HG03521 (cell line): Measurements from ENCODE around the gene PKNOX2.
A peak's percentile ranks its signal among the peaks of the same experiment; 100 is the strongest.

ENCODE experiments used
- ATAC-seq: cut with Tn5 transposase; IDR thresholded peaks from one replicate; pipeline ENCODE4 v1.9.1; 2021; ENCODE audit warnings: mild to moderate bottlenecking, moderate library complexity; ENCODE audit not compliant: unreplicated experiment

PKNOX2 gene, protein sequence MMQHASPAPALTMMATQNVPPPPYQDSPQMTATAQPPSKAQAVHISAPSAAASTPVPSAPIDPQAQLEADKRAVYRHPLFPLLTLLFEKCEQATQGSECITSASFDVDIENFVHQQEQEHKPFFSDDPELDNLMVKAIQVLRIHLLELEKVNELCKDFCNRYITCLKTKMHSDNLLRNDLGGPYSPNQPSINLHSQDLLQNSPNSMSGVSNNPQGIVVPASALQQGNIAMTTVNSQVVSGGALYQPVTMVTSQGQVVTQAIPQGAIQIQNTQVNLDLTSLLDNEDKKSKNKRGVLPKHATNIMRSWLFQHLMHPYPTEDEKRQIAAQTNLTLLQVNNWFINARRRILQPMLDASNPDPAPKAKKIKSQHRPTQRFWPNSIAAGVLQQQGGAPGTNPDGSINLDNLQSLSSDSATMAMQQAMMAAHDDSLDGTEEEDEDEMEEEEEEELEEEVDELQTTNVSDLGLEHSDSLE

DNA sequence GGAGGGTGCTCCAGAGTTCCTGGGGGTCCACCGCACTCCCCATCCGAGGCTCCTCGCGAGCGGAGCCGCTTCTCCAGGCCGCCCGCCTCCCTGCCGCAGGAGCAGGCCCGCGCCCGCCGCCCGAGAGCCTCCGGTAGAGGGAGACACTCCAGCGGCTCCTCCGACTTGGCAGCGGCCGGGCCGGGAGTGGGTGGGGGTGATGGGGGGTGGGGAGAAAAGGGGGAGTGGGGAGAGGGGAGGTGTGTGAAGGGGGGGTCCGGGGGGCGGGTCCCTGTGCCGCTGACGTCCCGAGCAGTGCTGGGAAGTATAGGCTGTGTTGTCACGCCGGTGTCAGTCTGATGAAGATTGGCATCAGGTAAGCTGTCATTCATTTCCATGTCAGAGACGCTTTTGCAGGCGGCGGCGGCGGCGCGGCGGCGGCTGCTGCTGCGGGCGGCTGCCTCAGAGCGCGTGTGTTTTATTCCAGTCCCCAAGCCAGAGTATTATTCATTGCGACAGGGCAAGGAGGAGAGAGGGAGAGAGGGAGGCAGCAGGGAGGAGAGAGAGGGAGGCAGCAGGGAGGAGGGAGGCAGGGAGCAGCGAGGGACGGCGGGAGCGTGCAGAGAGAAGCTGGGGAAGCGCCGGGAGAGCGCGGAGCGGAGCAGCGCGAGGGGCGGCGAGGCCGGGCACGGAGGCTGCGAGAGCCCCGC, at the start of gene PKNOX2:
PKNOX2 (plus strand) TSS at position 330 of the 689 bp plus-strand sequence. CDS start 186,555 bp downstream, outside the sequence.
- ATAC-seq = peak; percentile 38

DNA sequence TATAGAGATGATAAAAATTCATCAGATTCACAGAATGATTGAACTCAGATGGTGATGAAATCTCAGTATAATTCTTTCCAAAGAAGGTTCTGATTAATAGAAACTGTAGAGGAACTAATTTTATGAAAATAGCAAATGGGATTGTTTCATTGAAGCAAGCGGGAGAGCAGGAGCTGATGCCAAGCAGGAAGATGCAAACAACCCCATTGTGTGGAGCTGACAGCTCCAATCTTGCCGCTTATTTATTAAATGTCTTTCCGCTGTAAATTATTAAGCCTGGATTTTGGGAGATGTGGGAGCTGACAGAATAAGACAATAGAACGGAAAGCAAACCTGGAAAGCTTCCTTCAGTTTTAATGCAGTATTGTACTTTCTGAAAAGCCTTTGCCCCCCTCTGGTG, 47.1 kb upstream of the PKNOX2 start:
- ATAC-seq = no peak

DNA sequence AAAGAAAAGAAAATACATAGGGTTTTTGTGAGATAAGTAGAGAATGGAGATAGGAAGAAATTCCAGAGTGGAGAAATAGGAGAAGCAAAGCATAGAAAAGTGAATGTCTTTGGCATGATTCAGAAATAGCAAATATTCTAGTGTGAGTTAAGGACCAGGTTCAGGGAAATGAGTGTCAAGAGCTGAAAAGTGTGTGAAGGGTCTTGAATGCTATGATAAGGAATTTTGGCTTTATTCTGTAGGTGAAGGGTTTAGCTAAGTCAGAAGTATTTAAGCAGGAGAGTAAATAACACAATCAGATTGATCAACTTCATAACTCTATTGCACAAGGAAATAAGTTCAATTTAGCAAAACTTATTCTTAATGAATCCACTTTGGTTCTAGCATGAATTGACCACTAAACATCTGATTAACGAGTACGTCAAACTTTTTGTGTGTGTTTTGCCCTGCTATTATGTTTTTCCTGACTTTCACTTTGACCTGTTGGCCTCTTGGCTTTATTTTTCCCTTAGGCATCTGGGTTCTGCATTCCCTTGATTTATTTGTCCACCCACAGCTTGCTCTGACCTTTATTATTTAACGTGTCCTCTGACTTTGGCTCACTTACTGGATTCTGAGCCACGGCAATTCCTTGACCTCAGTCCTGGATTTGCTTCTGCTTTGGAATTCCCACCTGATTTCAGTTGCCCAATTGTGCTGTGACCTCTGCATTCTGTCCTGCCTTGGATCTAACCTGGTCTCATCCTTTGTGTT, 41.2 kb upstream of the PKNOX2 start:
- ATAC-seq = no peak

DNA sequence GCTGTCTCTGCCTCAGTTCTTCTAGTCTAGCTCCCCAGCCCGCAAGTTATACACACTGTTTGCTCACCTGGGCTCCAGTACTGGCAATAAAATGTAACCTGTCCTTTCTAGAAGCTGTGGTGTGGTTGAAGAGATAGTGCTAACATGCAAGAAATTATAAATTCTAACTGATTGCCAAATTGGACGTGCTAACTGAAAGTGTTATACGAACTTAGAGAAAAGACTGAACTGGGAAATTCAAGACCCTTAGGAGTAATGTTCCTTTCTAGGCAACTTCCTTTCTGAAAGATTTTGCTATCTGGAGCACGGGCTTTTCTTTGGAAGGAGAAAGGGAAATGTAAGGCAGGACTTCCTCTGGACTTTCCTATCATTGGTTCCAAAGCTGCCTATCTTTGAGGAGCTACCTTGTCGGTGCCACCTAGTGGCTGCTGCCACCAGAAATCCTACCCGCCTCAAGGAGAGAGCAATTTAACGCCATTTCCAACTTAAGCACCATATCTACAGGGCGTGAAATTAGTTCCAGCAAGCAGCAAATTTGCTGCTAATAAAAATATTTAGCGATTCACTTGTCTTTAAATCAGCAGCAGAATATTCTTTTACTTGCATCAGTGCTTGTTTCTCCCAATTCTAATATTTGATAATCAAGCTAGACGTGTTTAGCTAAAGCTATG, 40.5 kb upstream of the PKNOX2 start:
- ATAC-seq = peak; percentile 90

DNA sequence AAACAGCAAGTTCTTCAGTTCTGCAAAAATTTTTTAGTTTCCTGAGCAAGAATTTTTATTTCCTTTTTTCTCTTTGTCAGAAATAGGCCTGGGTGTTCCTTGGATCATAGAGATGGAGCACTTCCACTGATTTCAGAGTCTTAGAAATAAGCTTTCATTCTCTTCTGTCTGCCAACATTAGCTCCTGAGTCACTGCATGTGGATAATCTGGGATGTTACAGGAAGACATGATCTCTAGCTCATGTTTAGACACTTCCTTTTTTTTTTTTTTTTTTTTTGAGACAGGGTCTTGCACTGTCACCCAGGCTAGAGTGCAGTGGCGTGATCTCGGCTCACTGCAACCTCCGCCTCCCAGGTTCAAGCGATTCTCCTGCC, 39.9 kb upstream of the PKNOX2 start:
- ATAC-seq = no peak

DNA sequence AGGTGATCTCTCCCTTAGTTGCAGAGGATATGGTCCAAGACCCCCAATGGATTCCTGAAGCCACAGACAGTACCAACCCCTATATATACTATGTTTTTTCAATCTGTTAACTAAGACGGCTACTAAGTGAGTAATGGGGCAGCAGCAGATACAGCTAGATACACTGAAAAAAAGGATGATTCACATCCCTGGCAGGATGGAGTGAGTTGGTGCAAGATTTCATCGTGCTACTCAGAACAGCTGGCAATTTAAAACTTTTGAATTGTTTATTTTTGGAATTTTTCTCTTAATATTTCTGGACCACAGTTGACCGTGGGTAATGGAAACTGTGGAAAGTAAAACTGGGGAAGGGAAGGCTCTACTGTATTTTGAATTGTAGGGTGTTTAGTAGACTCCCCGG, 36.1 kb upstream of the PKNOX2 start:
- no peak for ATAC-seq

DNA sequence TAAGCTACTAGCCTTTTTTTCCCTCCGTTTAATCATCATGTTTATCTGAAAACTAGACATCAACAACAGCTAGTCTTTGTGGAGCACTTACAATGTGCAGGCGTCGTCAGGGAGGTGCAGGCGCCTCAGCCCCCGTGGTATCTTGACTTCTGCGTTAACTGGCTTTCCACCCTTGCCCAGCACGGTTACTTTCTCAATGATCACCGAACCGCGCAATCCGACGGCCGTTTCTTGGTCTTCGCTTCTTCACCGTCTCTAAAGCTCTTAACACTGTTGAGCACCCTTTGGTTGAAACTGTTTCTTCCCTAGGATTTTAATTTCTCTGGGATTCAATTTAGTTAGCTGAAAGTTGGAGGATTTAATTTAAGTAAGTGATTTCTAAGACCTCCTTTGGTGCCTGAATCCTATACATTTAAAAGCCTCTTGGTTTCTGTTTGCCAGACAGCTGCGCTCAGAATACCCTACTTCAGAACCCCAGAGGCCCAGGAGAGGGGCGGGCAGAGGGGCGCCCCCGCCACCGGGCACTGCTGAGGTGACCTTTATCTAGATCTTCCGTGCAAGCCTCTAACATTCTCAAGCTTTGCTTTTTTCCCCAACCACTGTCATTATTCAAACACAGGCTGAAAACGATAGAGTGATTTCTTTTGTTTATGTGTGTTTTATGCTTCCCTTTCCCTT, 35.1 kb upstream of the PKNOX2 start:
- no peak for ATAC-seq

DNA sequence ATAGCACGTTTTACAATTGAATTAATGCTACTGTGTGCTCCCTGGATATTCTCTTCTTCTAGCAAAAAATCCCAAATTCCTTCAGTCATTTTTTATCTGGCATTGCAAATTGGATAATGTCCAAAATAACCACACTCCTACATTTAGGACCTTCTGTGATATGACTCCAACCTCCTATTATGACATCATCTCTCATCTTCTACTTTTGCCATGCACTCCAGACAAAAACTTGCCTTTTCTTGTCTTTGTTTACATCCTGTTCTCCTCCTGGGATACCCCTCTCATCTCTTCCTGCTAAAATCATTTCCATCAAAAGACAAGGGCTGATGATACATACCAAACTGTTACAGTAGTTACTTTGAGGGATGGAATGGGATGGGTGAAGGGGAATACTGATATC, 32.5 kb upstream of the PKNOX2 start:
- ATAC-seq = no peak

DNA sequence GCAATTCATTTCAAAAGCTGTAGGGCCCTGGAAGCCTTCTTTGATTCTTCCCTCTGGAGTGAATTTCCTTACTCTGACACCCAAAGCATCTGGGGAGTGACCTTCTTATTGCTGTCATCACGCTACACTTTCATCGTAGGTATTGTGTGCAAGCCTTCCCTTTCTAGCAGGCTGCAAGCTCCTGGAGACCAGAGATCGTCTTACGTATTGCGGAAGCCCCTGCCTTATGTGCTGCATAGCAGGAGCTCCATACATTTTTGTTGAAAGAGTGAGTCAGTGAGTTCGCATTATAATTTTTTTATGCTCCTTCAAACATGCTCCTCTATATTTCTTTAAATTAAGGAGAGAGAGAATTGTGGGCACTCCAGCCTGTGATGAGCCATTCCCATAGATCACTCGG, 32.0 kb upstream of the PKNOX2 start:
- no peak for ATAC-seq

DNA sequence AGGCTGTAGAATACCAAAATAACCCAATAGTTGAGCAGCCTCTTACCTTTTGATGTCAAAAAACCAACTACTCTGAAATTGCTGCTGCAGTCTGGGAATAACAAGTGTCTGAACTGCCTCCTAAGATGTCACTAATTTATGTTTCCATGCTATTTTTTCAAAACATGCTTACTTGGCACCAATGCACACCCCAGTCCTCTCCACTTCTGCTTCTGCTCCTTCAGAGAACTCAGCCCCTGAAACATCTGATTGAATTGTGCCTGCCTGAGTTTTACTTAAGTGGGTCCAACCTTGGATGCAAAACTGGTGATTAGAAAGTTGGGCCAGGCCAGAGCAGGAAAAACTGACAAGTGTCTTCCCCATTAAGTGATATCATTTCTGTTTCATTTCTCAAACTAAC, 28.6 kb upstream of the PKNOX2 start:
- no peak for ATAC-seq

DNA sequence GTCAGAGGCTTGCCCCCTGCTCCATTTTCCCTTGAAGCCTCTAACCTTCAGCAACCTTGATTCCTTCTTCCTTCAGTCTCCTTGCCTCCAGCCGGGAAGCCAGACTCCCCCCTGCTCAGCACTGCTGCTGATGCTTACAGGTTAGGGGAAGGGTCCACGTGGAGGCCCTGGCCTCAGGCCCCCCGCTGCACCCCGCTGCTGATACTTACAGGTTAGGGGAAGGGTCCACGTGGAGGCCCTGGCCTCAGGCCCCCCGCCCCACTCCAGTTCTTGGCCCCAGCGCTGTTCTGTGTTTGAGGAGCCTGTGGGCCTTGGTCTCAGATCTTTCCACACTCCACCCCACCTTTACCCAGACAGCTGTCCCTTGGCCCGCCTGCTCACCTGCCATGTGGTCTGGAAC, 25.6 kb upstream of the PKNOX2 start:
- ATAC-seq = no peak

DNA sequence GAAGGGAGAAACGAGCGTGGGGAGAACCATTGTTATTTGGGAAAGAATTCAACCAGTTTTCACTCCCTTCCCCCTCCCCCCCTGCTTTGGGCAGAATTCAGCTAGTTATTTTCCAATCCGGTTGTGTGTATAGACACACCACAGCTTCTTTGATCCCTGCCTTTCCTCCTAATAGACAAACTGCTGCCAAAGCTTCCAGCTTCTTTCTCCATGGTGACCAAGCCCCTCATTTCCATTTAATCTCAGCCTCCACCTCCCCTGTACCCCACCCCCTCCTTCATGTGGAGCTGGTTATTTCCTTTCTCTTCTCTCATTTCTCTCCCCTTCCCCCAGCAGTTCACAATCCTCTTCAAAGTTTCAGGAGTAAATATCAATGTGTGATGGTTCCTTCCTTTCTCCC, 24.8 kb upstream of the PKNOX2 start:
- no peak for ATAC-seq

DNA sequence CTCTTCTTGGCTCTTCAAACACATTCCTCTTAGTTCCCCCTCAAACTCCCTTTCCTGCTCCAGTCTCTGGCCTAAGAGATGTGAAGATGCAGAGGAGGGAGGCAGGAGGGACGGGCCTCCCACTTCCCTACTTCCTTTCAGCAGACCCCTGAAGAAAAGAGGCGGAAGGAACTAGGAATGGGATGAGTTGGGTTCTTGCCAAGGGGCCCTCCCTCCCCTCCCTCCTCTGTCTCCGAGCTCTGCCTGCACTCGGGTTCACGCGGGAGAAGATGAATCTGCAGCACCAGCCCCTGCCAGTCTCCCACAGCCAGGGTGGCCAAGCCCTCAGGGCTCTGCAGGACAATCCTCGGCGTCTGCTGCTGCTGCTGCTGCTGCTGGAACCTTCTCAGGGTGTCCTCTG, 24.3 kb upstream of the PKNOX2 start:
- no peak for ATAC-seq

DNA sequence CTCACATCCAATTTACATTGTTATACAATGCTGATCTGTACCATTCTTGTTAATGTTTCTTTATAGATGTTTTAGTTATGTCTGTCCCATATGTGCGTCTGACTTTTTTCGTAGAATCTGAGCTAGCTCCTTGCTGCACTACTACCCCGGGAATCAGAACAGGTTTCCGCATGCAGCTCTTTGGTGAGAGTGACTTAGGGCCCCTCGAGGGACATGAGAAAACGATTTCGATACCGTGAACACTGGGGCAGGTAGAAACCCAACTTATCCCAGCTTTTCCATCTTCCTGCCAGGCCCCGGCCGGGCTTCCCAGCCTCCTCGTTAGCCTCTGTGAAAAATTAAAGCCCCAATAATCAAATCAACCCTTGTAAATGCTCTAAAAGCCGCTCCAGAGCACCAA, 23.4 kb upstream of the PKNOX2 start:
- ATAC-seq = no peak

DNA sequence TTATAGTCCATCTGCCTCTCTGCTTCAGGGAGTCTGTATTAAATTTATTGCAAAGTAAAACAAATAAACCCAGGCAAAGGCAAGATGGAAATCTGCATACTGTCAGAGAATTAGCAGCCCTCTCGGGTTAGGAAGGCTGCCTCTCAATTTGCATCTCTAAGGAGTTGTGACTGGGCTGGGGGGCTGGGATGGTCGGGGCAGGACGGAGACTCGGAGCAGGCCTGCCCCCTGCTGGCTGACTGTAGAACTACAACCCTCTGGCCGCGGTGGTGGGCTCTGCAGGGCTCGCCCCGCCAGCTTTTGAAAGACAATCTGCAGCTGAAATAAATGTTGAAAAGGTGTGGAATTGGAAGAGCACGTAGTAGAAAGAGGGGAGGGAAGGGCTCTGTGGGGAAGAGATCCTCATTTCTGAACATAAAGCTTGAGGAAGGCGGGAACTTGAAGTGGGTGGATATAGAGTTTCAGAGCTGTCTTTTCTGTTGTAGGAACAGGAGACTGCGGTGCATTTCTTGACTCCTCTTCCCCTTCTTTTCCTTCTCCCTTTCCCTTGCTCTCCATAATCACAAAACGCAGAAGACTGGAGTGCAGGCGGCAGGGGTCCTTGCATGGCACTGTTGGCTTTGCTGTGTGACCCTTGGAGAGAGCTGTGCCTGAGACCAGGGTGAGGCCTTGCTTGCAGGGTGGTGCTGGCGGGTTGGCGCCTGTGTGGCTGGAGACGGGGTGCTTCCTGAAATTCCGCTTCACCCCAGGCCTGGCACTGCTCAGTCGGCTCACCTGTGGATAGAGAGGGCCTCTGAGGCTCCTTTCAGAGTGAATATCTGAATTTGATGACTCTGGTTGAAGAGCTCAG, 22.6 kb upstream of the PKNOX2 start:
- ATAC-seq = peak; percentile 78

DNA sequence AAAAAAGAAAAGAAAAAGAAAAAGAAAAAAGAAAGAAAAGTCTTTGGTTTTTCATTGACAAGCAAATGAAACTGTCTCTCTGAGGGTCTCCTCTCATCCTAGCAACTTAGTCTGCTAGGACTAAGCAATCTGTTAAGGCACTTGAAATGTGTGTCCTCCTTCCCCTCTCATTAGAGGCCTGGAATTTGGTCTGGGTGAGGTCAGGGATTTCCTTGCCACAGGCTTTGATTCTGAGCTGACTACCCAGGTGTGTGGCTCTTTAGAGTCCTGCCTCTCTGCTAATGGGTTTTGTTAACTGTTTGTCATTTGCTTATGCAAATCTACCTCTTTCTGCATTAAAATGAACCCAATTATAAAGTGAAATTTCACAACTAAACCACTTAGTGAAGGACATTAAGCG, 18.3 kb upstream of the PKNOX2 start:
- ATAC-seq = no peak

DNA sequence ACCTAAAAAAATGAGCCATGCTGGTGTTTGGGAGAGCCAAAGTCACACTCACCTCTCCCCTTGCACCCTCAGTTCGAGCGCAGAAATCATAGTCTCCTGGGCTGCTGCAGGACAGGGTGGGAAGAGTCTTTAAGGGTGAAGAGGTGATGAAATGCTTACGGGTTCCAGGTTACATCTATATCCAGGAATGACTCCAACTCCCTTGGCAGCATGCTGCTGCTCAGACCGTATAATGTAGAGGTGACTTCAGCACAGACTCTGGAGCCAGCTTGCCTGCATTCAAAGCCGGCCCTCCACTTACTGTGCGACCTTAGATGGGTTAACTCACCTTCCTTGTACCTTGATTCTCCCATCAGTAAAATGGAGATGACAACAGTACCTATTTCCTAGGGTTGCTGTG, 17.3 kb upstream of the PKNOX2 start:
- no peak for ATAC-seq

DNA sequence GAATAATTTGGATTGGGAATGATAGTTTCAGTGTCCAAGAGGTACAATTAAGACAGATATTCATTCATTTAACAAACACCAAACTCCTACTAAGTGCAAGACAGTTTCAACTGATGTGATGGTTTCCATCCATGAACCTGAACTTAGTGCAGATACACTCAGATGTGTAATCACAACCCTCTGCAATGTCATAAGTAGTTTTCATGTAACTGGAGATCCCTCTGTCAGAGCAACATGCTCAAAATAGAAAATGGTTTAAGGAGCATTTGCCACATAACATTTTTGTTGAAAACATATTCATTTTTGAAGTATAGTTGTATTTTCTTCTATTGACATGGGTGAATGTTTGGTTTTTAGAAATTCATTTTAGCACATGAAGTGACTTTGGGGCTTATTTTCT, 16.5 kb upstream of the PKNOX2 start:
- ATAC-seq = no peak

DNA sequence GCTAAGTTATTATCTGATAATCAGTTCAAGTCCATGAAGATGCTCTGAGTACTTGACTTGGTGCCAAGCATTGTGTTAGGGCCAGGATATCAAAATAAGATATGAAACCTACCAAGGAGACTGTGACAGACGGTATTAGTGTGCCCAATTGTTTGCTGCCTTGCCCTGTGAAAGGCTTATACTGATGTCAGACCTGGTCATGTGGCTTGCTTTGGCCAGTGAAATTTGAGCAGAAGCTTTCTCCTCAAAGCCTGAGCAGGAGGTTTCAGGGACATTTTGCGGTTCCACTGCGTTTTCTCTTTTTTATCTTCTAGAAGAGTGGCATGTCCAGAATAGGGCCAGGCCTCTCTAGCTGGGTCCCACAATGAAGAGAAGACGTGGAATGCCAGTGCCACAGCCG, 15.8 kb upstream of the PKNOX2 start:
- ATAC-seq = no peak

DNA sequence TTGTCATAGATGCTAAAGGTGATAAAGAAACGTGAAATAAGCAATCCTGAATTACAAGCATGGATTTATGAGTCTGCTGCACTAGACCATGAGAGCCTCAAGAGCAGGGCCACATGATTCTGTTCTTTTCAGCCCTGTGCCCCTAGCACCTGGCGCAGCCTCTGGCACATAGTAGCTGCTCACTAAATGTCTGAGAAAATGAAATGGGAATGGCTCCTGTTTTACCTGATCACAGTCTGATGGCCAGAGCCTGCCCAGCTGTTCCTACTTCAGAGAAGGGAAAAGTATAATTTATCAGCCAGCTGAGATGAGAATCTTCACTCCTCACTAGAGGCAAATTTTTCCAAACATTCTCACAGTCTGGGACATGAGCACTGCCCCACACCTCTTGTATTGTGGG, 10.7 kb upstream of the PKNOX2 start:
- no peak for ATAC-seq
